Putamen (tissue), 1 donor: Measurements from ENCODE around the gene ACADS.
A peak's percentile ranks its signal among the peaks of the same experiment; 100 is the strongest.

Source experiments
- DNase-seq: peaks from one replicate; pipeline ENCODE4 v3.0.0-alpha.2; 2016; ENCODE audit warnings: low spot score

ACADS gene

DNA sequence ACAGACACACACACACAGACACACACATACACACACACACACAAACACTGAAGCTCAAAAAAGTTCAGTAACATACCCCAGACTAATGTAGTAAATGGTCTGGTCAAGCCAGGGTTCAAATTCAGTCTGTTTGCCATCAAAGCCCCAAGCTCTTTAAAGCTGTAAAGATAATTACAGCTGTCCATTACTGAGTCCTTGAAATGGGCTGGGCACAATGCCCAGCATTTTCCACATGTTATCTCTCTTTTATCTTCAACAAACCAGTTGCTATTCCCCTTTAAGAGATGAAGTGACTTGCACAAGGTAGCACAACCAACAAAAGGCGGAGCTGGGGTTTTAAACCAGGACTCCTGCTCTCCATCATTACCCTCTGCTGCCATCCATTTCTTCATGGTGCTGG lies 23.0 kb upstream of the ACADS start:
- DNase-seq = no peak

- DNase-seq = no peak
Measured at GRCh38 chr12:120703311-120703942, 22.2 kb upstream of the ACADS start.

GRCh38 chr12:120705618-120706017 lies 20.0 kb upstream of the ACADS start:
- DNase-seq = no peak

DNA sequence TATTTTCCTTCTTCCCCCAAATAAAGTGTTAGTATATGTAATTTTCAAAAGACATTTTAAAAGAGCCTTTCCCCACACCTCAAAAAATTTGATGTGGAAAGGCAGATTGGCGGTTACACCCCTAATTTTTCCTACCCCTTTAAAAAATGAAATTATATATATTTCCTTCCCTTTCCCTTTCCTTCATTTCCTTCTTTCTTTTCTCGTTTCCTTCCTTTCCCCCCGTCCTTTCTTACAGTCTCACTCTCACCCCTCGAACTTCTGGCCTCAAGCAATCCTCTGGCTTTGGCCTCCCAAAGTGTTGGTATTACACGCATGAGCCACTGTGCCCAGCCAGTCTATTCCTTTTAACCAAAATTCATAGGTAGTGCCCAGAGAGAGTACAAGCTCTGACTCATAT lies 19.6 kb upstream of the ACADS start:
- DNase-seq = no peak

DNA sequence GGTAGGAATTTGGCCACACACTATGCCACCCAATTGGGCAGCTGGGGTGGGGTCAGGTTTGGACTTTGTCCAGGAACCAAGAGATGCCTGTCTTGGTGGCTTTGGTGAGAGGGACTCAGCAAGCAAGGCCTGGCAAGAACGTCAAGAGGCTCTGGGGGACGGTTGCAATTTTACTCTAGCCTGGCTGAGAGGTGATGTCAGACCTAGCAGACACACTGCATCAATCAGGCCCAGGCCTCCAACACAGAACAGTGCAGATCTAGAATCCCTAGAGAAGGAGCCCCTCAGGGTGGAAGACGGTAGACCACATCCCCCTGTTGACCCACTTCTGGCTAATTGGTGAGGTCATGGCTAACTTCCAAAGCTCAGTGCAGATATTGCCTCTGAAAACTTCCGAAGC lies 17.0 kb upstream of the ACADS start:
- DNase-seq = no peak

- DNase-seq = peak; percentile 60
Measured at GRCh38 chr12:120710031-120710804, 15.4 kb upstream of the ACADS start, which contains the start of gene UNC119B. UNC119B (plus strand) TSS chr12:120710458; CDS start chr12:120710475, 17 bp downstream.

DNA sequence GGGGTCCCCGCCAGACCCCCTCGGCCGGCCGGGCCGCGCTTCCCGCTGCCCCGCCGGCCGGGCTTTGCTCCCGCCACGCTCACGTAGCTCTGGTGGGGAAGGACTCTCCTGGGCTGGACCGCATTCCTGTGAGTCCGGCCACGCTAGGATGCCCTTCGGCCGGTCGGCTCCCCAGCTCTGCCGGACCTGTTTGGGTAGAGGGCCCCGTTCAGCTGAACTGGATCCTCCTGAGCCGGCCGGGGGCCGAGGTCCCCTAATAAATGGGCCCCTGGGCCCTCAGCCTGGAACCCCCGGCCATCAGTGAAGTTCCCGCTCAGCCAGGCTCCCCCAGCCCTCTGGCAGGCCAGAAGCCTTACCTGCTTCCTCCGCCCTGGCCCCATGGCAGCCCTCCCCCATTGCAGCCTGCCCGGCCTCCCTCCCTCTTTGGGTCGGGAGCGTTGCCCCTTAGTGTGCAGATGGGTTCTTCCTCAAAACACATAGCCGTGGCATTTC lies 14.8 kb upstream of the ACADS start:
- DNase-seq = no peak

GRCh38 chr12:120711411-120711810 lies 14.2 kb upstream of the ACADS start:
- DNase-seq = no peak

DNA sequence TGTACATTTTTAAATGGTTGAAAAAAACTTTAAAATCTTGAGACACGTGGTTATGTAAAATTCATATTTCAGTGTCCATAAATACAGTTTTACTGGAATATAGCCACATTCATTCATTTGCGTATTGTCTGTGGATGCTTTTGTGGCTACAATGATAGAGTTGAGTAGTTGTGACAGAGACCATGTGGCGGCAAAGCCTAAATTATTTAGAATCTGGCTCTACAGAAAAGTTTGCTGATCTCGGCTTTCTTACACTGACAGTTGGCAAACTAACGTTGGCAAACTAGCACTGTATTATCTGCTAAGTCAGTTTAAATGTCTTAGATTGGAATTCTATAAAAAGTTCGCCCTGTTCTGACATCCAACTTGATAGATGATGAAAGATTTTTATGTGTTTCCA lies 13.0 kb upstream of the ACADS start:
- DNase-seq = no peak

DNA sequence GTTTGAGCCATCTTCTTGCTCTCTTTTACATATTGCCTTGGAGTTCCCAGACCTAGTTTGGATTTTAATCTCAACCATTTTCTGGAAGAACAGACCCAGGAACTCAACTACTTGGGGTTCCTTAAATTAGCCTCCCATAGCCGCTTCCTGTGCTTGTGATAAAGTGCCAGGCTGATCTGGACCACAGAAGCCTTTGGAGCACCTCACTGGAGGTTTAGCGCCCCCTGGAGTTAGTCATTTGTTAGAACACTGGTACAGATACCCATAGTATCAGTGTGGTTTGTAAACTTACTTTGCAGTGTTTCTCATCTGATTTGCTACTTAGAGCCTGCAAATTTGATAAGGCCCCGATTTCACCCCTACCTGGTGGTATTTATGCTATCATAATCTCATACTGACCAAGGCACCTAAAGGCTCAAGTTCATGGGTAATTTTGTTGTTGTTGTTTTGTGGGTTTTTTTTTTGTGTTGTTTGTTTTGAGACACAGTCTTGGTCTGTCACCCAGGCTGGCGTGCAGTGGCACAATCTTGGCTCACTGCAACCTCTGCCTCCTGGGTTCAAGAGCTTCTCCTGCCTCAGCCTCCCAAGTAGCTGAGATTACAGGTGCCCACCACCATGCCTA lies 11.7 kb upstream of the ACADS start:
- DNase-seq = peak; percentile 72

- no peak for DNase-seq
Measured at GRCh38 chr12:120718055-120718454, 7.6 kb upstream of the ACADS start.

DNA sequence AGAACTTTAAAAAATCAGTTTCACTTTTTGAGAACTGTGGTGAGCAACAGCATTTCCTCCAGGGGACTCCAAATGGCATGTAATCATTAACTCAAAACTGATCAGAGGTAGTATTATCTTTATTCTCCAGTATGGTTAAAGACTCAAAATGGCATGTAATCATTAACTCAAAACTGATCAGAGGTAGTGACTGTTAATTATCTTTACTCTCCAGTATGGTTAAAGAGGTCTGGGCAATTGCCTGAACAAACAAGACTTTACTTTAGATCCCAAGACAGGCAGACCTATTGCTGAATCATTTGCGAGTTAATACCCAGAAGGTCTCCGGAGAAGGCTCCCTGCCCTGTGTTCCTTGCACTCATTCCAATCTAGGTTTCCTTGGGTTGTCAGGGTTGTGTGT lies 6.6 kb upstream of the ACADS start:
- DNase-seq = no peak

- DNase-seq = no peak
Measured at GRCh38 chr12:120719496-120720233, 6.0 kb upstream of the ACADS start.

DNA sequence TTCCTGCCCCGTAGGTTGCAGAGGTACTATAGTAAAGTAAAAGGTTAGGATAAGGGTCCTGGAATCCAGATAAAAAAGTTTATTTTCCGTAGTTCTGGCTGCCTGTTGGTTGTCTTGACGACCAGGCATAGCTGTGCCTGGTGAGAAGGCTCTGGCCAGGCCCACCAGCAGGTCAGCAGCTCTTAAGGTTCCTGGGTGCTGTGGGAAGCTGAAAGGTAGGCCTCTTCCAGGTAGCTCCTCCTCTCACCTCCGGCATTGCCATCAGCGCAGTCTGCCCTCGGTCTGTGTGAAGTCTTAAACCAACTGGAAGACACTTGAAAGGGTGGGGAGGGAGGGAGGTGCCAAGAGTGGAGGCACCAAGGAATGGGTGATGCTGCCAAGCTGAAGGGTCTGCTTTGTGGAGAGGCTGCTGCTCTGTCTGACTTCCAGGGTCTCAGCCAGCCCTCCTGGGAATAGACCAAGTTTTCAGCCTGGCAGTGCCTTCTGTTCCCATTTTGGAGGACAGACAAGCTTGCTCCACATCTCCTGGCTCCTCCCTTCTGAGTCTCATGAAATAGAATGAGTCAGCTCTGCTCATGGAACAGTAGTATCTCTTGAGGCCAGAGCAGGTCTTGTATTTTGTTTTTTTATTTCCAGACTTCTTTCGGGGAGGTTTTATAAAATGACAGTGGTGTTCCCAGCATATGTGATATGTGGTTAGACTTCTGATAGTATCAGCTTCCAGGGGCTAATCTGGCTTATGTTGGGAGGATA lies 5.2 kb upstream of the ACADS start:
- DNase-seq = peak; percentile 29

DNA sequence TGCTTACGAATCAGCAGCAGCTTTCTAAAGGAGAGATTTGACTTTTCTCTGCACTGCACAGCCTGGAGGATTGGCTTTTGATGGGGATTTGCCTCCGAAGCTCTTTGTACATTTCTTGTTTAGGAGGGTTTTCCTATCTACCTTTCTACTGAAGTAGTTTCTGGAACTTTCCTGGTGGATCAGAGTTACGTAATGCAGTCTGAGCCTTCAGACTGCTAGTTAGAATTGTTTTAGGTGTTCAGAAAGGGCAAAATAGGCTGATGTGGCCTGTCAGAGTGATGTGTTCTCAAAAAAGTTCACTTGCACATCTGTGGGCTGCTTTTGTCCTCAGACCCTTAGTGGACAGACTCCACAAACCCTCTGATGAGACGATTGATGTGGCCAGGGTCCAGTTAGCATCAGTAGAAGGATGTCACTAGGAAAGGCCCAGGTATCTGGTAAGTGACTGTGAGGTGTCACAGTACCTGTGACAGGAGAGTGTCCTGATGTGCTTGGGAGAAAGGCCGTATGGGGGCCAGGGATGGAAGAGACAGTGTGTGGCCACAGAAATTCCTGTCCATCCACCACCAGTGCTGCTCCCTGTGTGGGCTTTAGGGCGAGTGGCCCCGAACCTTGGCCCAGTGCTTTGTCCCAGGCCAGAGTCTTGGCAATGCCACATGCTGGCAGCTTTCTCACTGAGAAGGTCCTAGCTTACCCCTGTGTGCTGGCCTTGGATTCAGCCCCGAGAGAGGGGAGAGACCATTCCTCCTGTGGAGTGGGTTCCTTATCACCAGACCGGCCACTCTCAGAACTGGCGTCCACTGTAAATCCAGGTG lies 4.4 kb upstream of the ACADS start:
- DNase-seq = no peak

DNA sequence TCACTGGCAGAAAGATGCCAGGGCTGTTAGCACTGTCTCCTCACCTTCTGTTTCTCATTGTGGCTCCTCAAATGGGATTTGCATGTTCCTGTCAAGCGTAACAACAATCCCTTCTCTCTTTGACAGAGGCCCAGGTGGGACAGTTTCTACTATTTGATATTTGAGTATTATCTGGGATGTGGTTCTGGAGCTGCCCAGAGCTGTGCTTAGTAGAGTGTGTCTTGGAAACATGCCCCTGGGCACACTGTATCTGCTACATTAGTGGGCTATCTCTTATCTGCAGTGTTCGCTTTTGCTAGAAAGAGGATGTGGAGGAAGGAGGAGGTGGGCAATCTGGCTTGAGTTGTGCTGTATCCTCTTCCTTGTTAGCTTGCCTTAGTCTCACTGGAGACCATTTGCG lies 3.8 kb upstream of the ACADS start:
- DNase-seq = no peak

- no peak for DNase-seq
Measured at GRCh38 chr12:120722784-120723183, 2.8 kb upstream of the ACADS start.

- DNase-seq = no peak
Measured at GRCh38 chr12:120724720-120725119, 906 bp upstream of the ACADS start.

DNA sequence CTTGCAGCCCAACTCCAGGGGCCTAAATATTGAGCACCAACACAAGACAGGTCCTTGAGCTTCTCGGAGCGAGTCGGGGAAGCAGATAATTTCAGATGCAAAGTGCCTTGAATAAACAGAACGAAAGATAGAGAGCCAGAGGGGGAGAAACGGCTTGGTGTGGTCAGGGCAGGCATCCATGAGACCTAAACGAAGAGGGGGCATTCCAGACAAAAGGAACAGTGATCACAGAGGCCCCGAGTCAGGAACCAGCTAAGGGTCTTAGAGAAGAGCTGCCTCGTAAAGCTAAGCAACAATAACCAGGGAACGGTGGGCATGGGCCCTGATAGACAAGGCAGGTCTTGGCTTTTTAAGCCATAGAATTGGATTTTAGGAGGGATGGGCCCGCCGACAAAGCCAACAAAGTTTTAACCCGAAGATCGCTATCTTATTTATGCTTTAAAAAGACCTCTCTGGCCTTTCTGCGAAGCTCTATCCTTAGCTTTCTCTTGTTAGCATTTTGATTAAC lies 421 bp upstream of the ACADS start:
- no peak for DNase-seq

GRCh38 chr12:120726510-120726793 lies 826 bp downstream of the ACADS start:
- DNase-seq = no peak

DNA sequence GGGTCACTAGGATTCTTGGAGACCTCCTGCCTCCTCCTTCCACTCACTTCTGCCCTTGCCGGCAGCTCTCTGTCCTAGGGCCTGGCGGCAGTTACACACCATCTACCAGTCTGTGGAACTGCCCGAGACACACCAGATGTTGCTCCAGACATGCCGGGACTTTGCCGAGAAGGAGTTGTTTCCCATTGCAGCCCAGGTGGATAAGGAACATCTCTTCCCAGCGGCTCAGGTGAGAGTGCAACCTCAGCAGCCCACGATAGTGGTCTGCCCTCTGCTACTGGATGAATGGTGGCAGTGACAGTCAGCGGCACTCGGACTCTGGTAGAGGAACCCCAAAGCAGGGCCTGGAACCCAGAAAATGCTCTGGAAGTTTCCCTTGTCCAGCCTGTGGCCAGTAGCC lies 1.3 kb downstream of the ACADS start:
- no peak for DNase-seq
